ENCODE measurements around the gene FXYD5.

- TF ChIP-seq POLR2A (IDR thresholded peaks at IDR 0.05) (no peak), CTCF (IDR thresholded peaks at IDR 0.05) (no peak)
These were observed 20.7 kb upstream of the FXYD5 start for GRCh38 chr19:35133826-35134225.

Data from uterus (tissue), 2 donors.